ENCODE measurements around the gene CEP112. TPM values are rescaled to one million over a fixed set of nuclear protein-coding genes. Genes with fewer than 3 reads are reported as not detected.

Gene CEP112
- polyA plus RNA-seq, 1 donor (not counting 4 experiments of a cell fraction or from before 2014, with no cell fraction given), result 2.6 TPM

DNA sequence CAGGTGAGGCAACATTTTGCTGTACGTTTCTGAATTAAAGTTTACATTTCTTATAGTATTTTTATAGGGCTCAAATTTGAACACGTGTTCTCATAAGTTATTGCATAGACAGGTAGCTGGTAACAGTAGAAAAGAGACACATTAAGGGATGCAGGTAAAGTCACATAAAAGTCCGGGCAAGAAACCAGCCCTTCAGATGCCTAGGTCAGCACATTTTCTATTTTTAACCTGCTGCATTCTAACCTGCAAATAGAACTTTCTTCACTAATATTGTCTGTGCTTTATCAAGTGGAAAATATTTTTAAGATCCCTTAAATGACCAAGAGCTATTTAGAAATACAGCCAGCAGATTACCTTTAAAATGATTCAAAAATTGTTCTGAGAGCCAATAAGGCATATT is 323.1 kb downstream of the CEP112 start:
- H3K4me2 ChIP-seq (ENCODE audit: control insufficient read depth, extremely low read depth, insufficient read depth, low read depth, low read length), result no peak overlapping the region
- no peaks in the 10 kb centered on the region for H3K9me3 ChIP-seq (ENCODE audit: control insufficient read depth, low read depth, low read length)
- no peaks in the 10 kb centered on the region for H3K79me2 ChIP-seq (ENCODE audit: control insufficient read depth, insufficient read depth, low read length)
- no peaks in the 10 kb centered on the region for H3K36me3 ChIP-seq (ENCODE audit: control insufficient read depth in 2 of 2, extremely low read depth in 1 of 2, insufficient read depth in 2 of 2, low read length in 2 of 2)
- DNase-seq (ENCODE audit: low read depth, low spot score) (no peak), FAIRE-seq (no peak)
- H3K4me3 ChIP-seq (ENCODE audit: control insufficient read depth in 2 of 3, extremely low read depth in 1 of 3, insufficient read depth in 2 of 3, low read depth in 1 of 3, low read length in 3 of 3), result no peak overlapping the region
- H3K4me1 ChIP-seq (ENCODE audit: control insufficient read depth, extremely low read depth, insufficient read depth, low read length), result no peaks in the 10 kb centered on the region
- H2AFZ ChIP-seq (ENCODE audit: control insufficient read depth, low read length), result no peak overlapping the region
- no peaks in the 10 kb centered on the region for H3K27me3 ChIP-seq (ENCODE audit: control insufficient read depth, extremely low read depth, insufficient read depth, low read length)
- H3K9me1 ChIP-seq (ENCODE audit: control insufficient read depth, extremely low read depth, insufficient read depth, low read length), result no peaks in the 10 kb centered on the region
- no peak overlapping the region for H3K27ac ChIP-seq (ENCODE audit: control insufficient read depth, insufficient read depth, low read length)
- TF ChIP-seq EZH2 (IDR thresholded peaks at IDR 0.05; ENCODE audit: low read length), result no peak
- TF ChIP-seq, protein P1, sequence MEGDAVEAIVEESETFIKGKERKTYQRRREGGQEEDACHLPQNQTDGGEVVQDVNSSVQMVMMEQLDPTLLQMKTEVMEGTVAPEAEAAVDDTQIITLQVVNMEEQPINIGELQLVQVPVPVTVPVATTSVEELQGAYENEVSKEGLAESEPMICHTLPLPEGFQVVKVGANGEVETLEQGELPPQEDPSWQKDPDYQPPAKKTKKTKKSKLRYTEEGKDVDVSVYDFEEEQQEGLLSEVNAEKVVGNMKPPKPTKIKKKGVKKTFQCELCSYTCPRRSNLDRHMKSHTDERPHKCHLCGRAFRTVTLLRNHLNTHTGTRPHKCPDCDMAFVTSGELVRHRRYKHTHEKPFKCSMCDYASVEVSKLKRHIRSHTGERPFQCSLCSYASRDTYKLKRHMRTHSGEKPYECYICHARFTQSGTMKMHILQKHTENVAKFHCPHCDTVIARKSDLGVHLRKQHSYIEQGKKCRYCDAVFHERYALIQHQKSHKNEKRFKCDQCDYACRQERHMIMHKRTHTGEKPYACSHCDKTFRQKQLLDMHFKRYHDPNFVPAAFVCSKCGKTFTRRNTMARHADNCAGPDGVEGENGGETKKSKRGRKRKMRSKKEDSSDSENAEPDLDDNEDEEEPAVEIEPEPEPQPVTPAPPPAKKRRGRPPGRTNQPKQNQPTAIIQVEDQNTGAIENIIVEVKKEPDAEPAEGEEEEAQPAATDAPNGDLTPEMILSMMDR (optimal IDR thresholded peaks at IDR 0.05 in 1 of 3, IDR thresholded peaks at IDR 0.05 in 1 of 3, conservative IDR thresholded peaks at IDR 0.05 in 1 of 3; ENCODE audit: extremely low read depth in 1 of 3, insufficient read depth in 2 of 3, low read length in 3 of 3), result no peak
- dilution Hi-C loops (cut with MboI; ENCODE audit: extremely low pct_ligation_motif_present, low sequenced_read_pairs), result no loop called here
- no peaks in the 10 kb centered on the region for H4K20me1 ChIP-seq (ENCODE audit: control insufficient read depth, extremely low read depth, insufficient read depth, low read length)
- no peak overlapping the region for H3K9ac ChIP-seq (ENCODE audit: control insufficient read depth, extremely low read depth, insufficient read depth, low read length)

- H3K27ac ChIP-seq (ENCODE audit: control insufficient read depth, insufficient read depth, low read length), result no peak overlapping the region
- dilution Hi-C loops (cut with MboI; ENCODE audit: extremely low pct_ligation_motif_present, low sequenced_read_pairs), result no loop called here
- no peaks in the 10 kb centered on the region for H3K36me3 ChIP-seq (ENCODE audit: control insufficient read depth in 2 of 2, extremely low read depth in 1 of 2, insufficient read depth in 2 of 2, low read length in 2 of 2)
- no peak overlapping the region for H2AFZ ChIP-seq (ENCODE audit: control insufficient read depth, low read length)
- H4K20me1 ChIP-seq (ENCODE audit: control insufficient read depth, extremely low read depth, insufficient read depth, low read length), result no peaks in the 10 kb centered on the region
- no peak overlapping the region for H3K4me2 ChIP-seq (ENCODE audit: control insufficient read depth, extremely low read depth, insufficient read depth, low read depth, low read length)
- H3K4me3 ChIP-seq (ENCODE audit: control insufficient read depth in 2 of 3, extremely low read depth in 1 of 3, insufficient read depth in 2 of 3, low read depth in 1 of 3, low read length in 3 of 3), result no peak overlapping the region
- H3K27me3 ChIP-seq (ENCODE audit: control insufficient read depth, extremely low read depth, insufficient read depth, low read length), result no peaks in the 10 kb centered on the region
- H3K9me3 ChIP-seq (ENCODE audit: control insufficient read depth, low read depth, low read length), result no peaks in the 10 kb centered on the region
- H3K9ac ChIP-seq (ENCODE audit: control insufficient read depth, extremely low read depth, insufficient read depth, low read length), result no peak overlapping the region
- H3K79me2 ChIP-seq (ENCODE audit: control insufficient read depth, insufficient read depth, low read length), result no peaks in the 10 kb centered on the region
- FAIRE-seq (no peak), DNase-seq (ENCODE audit: low read depth, low spot score) (no peak)
- TF ChIP-seq, protein P1 (optimal IDR thresholded peaks at IDR 0.05 in 1 of 3, IDR thresholded peaks at IDR 0.05 in 1 of 3, conservative IDR thresholded peaks at IDR 0.05 in 1 of 3; ENCODE audit: extremely low read depth in 1 of 3, insufficient read depth in 2 of 3, low read length in 3 of 3), result no peak
- TF ChIP-seq EZH2 (IDR thresholded peaks at IDR 0.05; ENCODE audit: low read length), result no peak
- no peaks in the 10 kb centered on the region for H3K9me1 ChIP-seq (ENCODE audit: control insufficient read depth, extremely low read depth, insufficient read depth, low read length)
- no peaks in the 10 kb centered on the region for H3K4me1 ChIP-seq (ENCODE audit: control insufficient read depth, extremely low read depth, insufficient read depth, low read length)
These were observed 324.9 kb downstream of the CEP112 start for GRCh38 chr17:65867014-65867413.

All from keratinocyte (primary cell).